ENCODE data around the gene FHL3. TPM values are rescaled to one million over a fixed set of nuclear protein-coding genes. Genes with fewer than 3 reads are reported as not detected.
A peak's percentile ranks its signal among the peaks of the same experiment; 100 is the strongest.
"Not testable (repeated sequence)": the region's sequence is repeated elsewhere in the genome, so short reads cannot be mapped to it uniquely, and the experiment has no call there.

Gene FHL3
- total RNA-seq, 1 donor from 2014 or later = 22.3 TPM

DNA sequence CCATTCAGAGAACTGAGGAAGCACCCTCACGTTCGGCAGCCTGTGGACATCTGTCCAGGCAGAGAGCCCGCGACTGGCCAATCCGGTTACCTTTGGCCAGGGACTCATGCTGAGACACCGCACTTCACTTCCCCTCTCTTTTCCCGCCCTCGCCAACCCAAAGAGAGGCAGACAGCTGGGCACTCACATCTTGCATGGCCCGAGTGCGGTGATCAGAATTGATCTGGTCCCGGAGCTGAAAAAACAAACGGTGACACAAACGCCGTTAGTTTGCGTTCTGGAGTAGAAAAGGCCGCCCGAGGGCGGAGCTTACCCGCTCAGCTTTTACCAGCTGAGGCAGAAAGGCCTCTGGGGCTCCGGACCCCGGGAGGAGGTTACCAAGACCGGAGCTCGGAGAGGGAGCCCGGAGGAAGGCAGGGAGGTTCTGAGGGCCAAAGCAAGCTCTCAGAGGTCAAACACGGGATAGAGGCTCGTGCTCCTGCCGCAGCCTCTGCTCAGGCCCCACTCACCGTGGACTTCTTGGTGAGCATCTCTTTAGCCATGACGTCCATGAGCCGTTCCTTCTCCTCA lies 15.9 kb downstream of the FHL3 start:
- DNase-seq (ENCODE audit: low read depth) = no peak

- no peak for DNase-seq (ENCODE audit: low read depth)
Measured at GRCh38 chr1:37987679-37988078, 17.6 kb downstream of the FHL3 start.

DNA sequence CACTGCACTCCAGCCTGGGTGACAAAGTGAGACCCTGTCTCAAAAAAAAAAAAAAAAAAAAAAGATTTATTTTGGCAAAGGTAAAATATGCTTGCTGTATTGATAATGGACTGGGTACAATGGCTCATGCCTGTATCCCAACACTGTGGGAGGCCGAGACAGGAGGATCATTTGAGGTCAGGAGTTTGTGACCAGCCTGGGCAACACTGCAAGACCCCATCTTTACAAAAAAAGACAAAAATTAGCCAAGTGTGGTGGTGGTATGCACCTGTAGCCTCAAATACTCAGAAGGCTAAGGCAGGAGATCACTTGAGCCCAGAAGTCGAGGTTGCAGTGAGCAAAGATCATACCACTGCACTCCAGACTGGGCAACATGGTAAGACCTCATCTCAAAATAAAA lies 21.8 kb downstream of the FHL3 start:
- DNase-seq (ENCODE audit: low read depth) = no peak

DNA sequence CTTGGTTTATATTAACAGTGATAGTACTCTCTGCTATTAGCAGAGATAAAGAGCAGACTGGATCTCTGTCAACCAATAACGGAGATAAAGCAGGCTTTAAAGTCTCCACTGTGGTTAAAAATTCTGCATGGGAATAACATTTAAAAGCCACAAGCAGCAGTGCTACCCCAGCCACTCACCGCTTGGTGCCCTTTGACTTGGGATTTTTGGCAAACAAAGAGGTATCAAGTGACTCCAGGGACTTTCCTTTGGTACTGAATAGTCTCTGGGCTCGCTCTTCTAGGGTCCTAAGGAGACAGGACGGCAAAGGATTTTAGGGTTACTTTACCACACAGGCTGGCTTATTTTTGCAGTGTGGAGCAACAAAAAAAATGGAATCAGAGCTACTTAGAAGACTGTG lies 26.8 kb downstream of the FHL3 start:
- DNase-seq (ENCODE audit: low read depth) = no peak

GRCh38 chr1:37975083-37975482 lies 30.2 kb downstream of the FHL3 start:
- DNase-seq (ENCODE audit: low read depth) = peak; percentile 54

GRCh38 chr1:37974567-37974966 lies 30.7 kb downstream of the FHL3 start:
- DNase-seq (ENCODE audit: low read depth) = no peak

- DNase-seq (ENCODE audit: low read depth) = not testable (repeated sequence)
Measured at GRCh38 chr1:37973684-37974083, 31.6 kb downstream of the FHL3 start.

GRCh38 chr1:37965301-37965700 lies 40.0 kb downstream of the FHL3 start:
- DNase-seq (ENCODE audit: low read depth) = no peak

DNA sequence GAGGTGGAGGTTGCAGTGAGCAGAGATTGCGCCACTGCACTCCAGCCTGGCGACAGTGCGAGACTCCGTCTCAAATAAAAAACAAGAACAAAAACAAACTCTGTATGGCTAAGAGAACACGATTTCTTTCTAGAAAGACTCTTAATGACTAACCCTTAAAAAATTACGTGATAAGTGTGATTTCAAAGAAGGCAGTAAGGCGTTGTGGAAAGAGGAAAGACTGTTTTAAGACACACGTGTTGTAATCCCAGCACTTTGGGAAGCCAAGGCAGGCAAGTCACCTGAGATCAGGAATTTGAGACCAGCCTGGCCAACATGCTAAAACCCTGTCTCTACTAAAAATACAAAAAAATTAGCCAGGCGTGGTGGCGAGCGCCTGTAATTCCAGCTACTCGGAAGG lies 41.2 kb downstream of the FHL3 start:
- not testable (repeated sequence) for DNase-seq (ENCODE audit: low read depth)

DNA sequence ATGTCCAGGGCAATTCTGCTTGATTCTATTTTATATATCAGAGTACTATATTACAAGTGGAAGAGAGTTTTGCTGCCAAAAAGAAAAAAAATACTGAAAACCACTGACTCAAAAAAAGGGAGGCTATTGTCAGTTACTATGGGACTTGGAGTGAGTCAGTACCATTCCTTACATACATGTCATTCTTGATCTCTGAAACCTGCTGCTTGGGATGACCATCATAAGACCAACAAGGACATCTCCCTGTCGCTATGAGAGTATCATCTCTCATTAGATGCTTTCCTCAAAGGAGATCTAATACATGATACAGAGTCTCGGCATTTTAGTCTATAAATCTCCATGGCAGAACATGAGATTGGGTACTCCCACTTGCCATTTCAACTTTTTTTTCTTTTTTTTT lies 46.6 kb downstream of the FHL3 start:
- DNase-seq (ENCODE audit: low read depth) = peak; percentile 79

- no peak for DNase-seq (ENCODE audit: low read depth)
Measured at GRCh38 chr1:37955685-37956084, 49.6 kb downstream of the FHL3 start.

DNA sequence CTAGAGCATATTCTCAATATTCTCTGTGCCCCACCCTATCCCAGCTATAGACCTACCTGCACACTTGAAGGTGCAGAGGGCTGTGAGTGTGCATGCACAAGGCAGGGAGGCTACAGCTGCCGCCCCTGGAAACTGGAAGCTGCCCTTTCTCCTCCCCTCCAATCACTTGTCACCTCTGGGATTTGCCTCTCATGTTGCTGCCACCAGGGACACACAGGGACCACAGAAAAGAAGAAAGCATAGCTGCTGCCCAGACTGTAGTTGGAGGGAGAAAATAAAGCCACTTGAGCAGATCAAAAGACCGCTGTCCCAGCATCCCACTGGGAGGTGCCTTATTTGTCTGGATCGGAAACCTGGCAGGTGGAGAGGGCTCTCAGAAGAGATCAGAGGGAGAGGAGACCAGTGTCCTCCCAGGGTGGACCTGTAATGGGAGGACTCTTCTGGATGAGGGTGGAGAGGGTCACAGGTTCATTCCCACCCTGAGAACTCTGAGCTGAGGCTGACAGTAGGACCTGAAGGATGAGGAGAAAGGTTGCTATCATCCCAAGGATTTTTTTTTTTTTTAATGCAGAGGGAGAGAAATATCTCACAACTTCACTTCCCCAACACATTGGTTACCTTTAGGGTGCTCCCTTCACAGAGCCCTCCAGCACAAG lies 50.9 kb downstream of the FHL3 start:
- no peak for DNase-seq (ENCODE audit: low read depth)

DNA sequence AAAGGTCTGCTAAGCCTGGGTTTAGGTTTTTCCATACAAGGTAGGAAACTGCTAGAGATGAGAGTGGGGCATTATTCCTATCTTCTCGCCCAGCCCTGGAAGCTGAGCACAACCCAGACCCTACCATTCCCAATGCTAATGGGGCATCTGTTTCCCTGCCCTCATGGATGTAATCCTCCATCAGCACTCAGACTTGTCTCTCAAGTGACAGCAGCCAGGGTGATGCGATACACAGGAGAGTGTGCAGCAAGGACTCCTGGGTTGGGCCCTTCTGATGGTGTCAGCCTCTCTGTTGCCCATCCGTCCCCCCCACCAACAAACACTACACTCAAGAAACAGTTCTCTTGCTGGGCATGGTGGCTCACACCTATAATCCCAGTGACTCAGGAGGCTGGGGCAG lies 52.6 kb downstream of the FHL3 start:
- DNase-seq (ENCODE audit: low read depth) = no peak

GRCh38 chr1:37951783-37952624 lies 53.3 kb downstream of the FHL3 start:
- DNase-seq (ENCODE audit: low read depth) = no peak

- DNase-seq (ENCODE audit: low read depth) = no peak
Measured at GRCh38 chr1:37951041-37951782, 54.1 kb downstream of the FHL3 start.

DNA sequence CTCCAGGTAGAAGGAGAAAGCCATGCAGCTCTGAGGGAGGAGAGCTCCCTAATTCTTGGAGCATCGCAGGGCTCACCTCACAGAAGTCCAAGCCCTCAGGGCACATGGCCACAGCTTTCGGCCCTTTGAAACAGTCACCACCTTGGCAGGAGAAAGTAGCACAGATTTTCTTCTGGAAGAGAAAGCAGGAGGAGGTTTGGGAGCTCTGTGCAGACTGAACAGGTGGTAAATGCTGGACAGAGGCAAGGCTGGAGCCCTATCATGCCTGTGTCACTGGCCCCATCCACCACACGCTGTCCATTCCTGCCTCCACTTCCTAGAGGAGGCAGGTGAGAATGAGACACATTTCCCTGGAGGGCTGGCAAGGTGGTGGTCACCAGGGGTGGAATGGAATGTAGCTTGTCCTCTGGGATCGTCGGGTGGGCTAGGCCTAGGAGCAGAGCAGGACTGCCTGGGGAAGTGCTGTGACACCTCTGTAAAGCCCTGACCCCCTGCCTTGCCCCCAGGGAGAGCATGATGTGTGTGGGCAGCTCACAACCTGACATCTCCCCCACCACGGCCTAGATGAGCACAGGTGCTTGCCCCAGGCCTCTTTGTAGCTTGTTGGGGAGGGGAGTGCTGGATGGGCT lies 55.7 kb downstream of the FHL3 start:
- no peak for DNase-seq (ENCODE audit: low read depth)

GRCh38 chr1:37948841-37949240 lies 56.5 kb downstream of the FHL3 start:
- DNase-seq (ENCODE audit: low read depth) = no peak

GRCh38 chr1:37948166-37948565 lies 57.1 kb downstream of the FHL3 start:
- DNase-seq (ENCODE audit: low read depth) = no peak

- no peak for DNase-seq (ENCODE audit: low read depth)
Measured at GRCh38 chr1:37947364-37947763, 58.0 kb downstream of the FHL3 start.

Data from renal cortical epithelial cell (primary cell).